Breast epithelium (tissue), 4 donors: ENCODE results near the gene HAND2. TPM values are rescaled to one million over a fixed set of nuclear protein-coding genes. Genes with fewer than 3 reads are reported as not detected.

Source experiments
- DNase-seq, 2 donors: peaks; one replicate each; pipeline ENCODE4 v3.0.0-alpha.2; 2019; ENCODE audit warnings: low spot score in 2 of 2
- H3K27ac ChIP-seq, 2 donors: fragments of 200-600 bp; sonication (generic) in 1 of 2; one replicate each; pipeline ENCODE4 v1.5.1; 2016 to 2019; ENCODE audit warnings: mild to moderate bottlenecking in 1 of 2
- H3K27me3 ChIP-seq, 2 donors: fragments of 200-600 bp; sonication (generic) in 1 of 2; one replicate each; pipeline versions ENCODE4 v1.5.1 to v1.6.0; 2017 to 2019; ENCODE audit warnings: control low read depth in 1 of 2, mild to moderate bottlenecking in 1 of 2
- H3K36me3 ChIP-seq: fragments of 200-600 bp; one replicate; pipeline ENCODE4 v1.5.1; 2019
- H3K4me1 ChIP-seq, 2 donors: fragments of 200-600 bp; sonication (generic); one replicate each; pipeline ENCODE4 v1.5.1; 2016 to 2019; ENCODE audit warnings: control low read depth in 1 of 2
- H3K4me3 ChIP-seq, 3 donors: fragments of 200-600 bp; sonication (generic); 1 replicate in 2 of 3; 2 replicates in 1 of 3; pipeline ENCODE4 v1.5.1; 2016 to 2019; ENCODE audit warnings: mild to moderate bottlenecking in 3 of 3, moderate library complexity in 2 of 3
- H3K9me3 ChIP-seq, 2 donors: fragments of 200-600 bp; sonication (generic) in 1 of 2; one replicate each; pipeline ENCODE4 v1.5.1; 2016 to 2019; ENCODE audit warnings: control low read depth in 1 of 2
- POLR2A ChIP-seq: fragments of 450-650 bp; IDR thresholded peaks from one replicate; pipeline ENCODE4 v1.6.1; 2016; ENCODE audit warnings: antibody characterized with exemption, mild to moderate bottlenecking, moderate library complexity
- POLR2AphosphoS5 ChIP-seq, 3 donors: sonication (generic); formaldehyde crosslinking; IDR thresholded peaks; one replicate each; pipeline ENCODE4 v1.6.1; 2017; ENCODE audit warnings: antibody characterized with exemption in 3 of 3
- intact Hi-C: fragments of 100-400 bp; cut with DNase I; formaldehyde crosslinking; loops from one replicate; pipeline ENCODE4 v1.15.1; 2023; ENCODE audit warnings: low total_unique reads
- total RNA-seq, 3 donors: library from RNA; depleted of rRNA; stranded (reverse); fragments of >200 nt; gene quantifications; one replicate each; pipeline ENCODE4 v1.1.0, GENCODE V29; 2016
- TF ChIP-seq, protein P1 (sequence below), 3 donors: fragments of 450-650 bp; IDR thresholded peaks; one replicate each; pipeline ENCODE4 v1.5.1; 2016 to 2017; ENCODE audit warnings: antibody characterized with exemption in 3 of 3, mild to moderate bottlenecking in 3 of 3, moderate library complexity in 3 of 3

The HAND2 gene
- total RNA-seq, 3 donors from 2014 or later = 10.5 to 29.6 (median 12.8) TPM

- TF ChIP-seq POLR2AphosphoS5 (IDR thresholded peaks at IDR 0.05) (no peak), POLR2A (no peak)
- TF ChIP-seq, protein P1, sequence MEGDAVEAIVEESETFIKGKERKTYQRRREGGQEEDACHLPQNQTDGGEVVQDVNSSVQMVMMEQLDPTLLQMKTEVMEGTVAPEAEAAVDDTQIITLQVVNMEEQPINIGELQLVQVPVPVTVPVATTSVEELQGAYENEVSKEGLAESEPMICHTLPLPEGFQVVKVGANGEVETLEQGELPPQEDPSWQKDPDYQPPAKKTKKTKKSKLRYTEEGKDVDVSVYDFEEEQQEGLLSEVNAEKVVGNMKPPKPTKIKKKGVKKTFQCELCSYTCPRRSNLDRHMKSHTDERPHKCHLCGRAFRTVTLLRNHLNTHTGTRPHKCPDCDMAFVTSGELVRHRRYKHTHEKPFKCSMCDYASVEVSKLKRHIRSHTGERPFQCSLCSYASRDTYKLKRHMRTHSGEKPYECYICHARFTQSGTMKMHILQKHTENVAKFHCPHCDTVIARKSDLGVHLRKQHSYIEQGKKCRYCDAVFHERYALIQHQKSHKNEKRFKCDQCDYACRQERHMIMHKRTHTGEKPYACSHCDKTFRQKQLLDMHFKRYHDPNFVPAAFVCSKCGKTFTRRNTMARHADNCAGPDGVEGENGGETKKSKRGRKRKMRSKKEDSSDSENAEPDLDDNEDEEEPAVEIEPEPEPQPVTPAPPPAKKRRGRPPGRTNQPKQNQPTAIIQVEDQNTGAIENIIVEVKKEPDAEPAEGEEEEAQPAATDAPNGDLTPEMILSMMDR (IDR thresholded peaks at IDR 0.05) = no peak
- Histone ChIP-seq H3K27me3 (peaks cover 0 to 79% of the 10 kb centered on the region in 2 donors), H3K4me1 (no peaks in the 10 kb centered on the region), H3K4me3 (no peak overlapping the region), H3K27ac (no peak overlapping the region), H3K36me3 (no peaks in the 10 kb centered on the region), H3K9me3 (no peaks in the 10 kb centered on the region)
- DNase-seq = no peak
- intact Hi-C loops = no loop called here
Measured at GRCh38 chr4:173517781-173518424, 12.1 kb downstream of the HAND2 start.

- Histone ChIP-seq H3K27me3 (peaks cover 0 to 73% of the 10 kb centered on the region in 2 donors), H3K27ac (no peak overlapping the region), H3K36me3 (no peaks in the 10 kb centered on the region), H3K4me1 (no peaks in the 10 kb centered on the region), H3K9me3 (no peaks in the 10 kb centered on the region), H3K4me3 (no peak overlapping the region)
- no peak for DNase-seq
- intact Hi-C loops = no loop called here
- TF ChIP-seq POLR2A = no peak
- TF ChIP-seq POLR2AphosphoS5 (IDR thresholded peaks at IDR 0.05) = no peak
- TF ChIP-seq, protein P1 (IDR thresholded peaks at IDR 0.05) = no peak
Measured at GRCh38 chr4:173516621-173517524, 13.2 kb downstream of the HAND2 start.

DNA sequence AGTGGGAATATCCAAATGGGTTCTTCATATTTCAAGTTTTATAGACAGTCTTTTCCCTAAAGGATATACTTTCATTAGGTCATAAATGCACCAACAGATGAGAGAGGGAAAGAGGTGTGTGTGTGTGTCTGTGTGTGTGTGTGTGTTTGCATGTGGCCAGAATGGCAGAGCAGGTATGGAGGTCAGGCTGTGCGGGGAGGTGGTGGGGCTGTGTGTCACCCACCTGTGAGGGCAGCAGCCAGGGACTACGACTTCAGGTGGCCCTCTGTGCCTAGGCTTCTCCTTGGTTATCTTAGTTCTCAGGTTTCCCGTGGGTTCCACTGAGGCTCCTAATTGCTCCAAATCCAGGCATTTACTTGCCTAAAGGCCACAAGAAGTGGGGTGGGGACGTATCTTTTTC, 14.6 kb downstream of the HAND2 start:
- TF ChIP-seq POLR2A = no peak
- TF ChIP-seq POLR2AphosphoS5 (IDR thresholded peaks at IDR 0.05) = no peak
- TF ChIP-seq, protein P1 (IDR thresholded peaks at IDR 0.05) = no peak
- intact Hi-C loops = no loop called here
- Histone ChIP-seq H3K27ac (no peak overlapping the region), H3K4me3 (no peak overlapping the region), H3K4me1 (no peaks in the 10 kb centered on the region), H3K27me3 (peaks cover 0 to 66% of the 10 kb centered on the region in 2 donors), H3K36me3 (no peaks in the 10 kb centered on the region), H3K9me3 (no peaks in the 10 kb centered on the region)
- DNase-seq = no peak

- intact Hi-C loops = no loop called here
- DNase-seq = no peak
- no peaks in the 10 kb centered on the region for H3K4me1 ChIP-seq
- no peak overlapping the region for H3K27ac ChIP-seq
- H3K4me3 ChIP-seq = no peak overlapping the region
- peaks cover 0 to 67% of the 10 kb centered on the region in 2 donors for H3K27me3 ChIP-seq
- H3K9me3 ChIP-seq = no peaks in the 10 kb centered on the region
- H3K36me3 ChIP-seq = no peaks in the 10 kb centered on the region
- TF ChIP-seq POLR2A (no peak), POLR2AphosphoS5 (IDR thresholded peaks at IDR 0.05) (no peak)
- TF ChIP-seq, protein P1 (IDR thresholded peaks at IDR 0.05) = no peak
Measured at GRCh38 chr4:173514641-173515217, 15.3 kb downstream of the HAND2 start.

GRCh38 chr4:173513651-173514050, 16.4 kb downstream of the HAND2 start:
- Histone ChIP-seq H3K4me1 (no peaks in the 10 kb centered on the region), H3K9me3 (no peaks in the 10 kb centered on the region), H3K4me3 (no peak overlapping the region), H3K27me3 (peaks cover 0 to 68% of the 10 kb centered on the region in 2 donors), H3K36me3 (no peaks in the 10 kb centered on the region), H3K27ac (no peak overlapping the region)
- no peak for DNase-seq
- intact Hi-C loops = no loop called here
- TF ChIP-seq, protein P1 (IDR thresholded peaks at IDR 0.05) = no peak
- no peak for TF ChIP-seq POLR2AphosphoS5 (IDR thresholded peaks at IDR 0.05)
- no peak for TF ChIP-seq POLR2A
